Peyer's patch (tissue), 4 donors: ENCODE data around the gene MLLT1.

Experiments used
- POLR2A ChIP-seq, 2 donors: fragments of 450-650 bp; IDR thresholded peaks; one replicate each; pipeline ENCODE4 v1.5.1; 2017; ENCODE audit warnings: antibody characterized with exemption in 2 of 2, mild to moderate bottlenecking in 2 of 2, moderate library complexity in 2 of 2
- TF ChIP-seq, protein P1 (sequence below), 6 experiments: fragments of 450-650 bp in 4 of 6; fragments of 200-600 bp in 2 of 6; sonication (generic) in 1 of 6; IDR thresholded peaks; one replicate each; pipeline ENCODE4 v1.5.1; 2017 to 2019; ENCODE audit warnings: antibody characterized with exemption in 6 of 6, mild to moderate bottlenecking in 3 of 6, moderate library complexity in 1 of 6

DNA sequence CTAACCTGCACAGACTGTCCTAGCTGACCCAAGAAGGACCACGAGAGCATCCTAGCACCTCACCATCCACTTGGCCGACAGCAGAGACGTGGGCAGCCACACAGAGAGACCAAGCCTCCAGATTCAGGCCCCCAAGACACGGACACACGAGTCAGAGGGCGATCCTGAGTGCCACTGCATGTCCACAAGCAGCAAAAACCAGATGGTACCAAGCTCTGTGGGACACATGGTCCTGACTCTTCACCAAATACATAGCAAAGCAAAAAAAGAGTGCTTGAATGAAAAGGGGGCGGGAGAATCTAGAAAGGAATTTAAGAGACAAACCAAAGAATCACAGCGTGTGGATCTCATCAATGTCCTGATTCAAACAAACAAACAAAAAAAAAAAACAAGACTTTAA is 45.2 kb downstream of the MLLT1 start:
- TF ChIP-seq POLR2A (IDR thresholded peaks at IDR 0.05), result no peak
- TF ChIP-seq, protein P1, sequence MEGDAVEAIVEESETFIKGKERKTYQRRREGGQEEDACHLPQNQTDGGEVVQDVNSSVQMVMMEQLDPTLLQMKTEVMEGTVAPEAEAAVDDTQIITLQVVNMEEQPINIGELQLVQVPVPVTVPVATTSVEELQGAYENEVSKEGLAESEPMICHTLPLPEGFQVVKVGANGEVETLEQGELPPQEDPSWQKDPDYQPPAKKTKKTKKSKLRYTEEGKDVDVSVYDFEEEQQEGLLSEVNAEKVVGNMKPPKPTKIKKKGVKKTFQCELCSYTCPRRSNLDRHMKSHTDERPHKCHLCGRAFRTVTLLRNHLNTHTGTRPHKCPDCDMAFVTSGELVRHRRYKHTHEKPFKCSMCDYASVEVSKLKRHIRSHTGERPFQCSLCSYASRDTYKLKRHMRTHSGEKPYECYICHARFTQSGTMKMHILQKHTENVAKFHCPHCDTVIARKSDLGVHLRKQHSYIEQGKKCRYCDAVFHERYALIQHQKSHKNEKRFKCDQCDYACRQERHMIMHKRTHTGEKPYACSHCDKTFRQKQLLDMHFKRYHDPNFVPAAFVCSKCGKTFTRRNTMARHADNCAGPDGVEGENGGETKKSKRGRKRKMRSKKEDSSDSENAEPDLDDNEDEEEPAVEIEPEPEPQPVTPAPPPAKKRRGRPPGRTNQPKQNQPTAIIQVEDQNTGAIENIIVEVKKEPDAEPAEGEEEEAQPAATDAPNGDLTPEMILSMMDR (IDR thresholded peaks at IDR 0.05), result no peak
